ENCODE measurements around the gene DPPA4. TPM values are rescaled to one million over a fixed set of nuclear protein-coding genes. Genes with fewer than 3 reads are reported as not detected.

The DPPA4 gene
- polyA plus RNA-seq, 1 of the 3 experiments (the other 2 are of a cell fraction) = not detected

DNA sequence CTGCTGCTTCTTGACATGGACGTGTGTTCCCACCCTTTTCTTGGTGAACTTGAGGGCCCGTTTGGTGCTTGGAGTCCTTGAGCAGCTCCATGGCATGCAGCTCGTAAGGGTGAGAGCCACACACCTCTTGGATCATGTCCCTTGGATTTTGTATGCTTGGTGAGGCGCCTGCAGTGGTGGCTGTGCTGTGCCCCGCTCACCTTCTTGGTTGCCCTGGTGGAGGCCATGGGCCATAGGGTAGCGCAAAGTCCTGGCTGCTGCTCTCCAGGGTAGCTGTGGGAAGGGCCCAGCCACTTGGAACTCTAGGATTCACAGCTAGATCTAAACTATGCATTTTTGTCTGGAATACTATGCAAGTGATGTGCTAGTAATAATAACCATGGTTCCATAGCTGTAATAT lies 26.7 kb upstream of the DPPA4 start:
- no peak for DNase-seq
- no peaks in the 10 kb centered on the region for H3K4me1 ChIP-seq (ENCODE audit: control insufficient read depth in 1 of 2, insufficient read depth in 2 of 2, low read depth in 1 of 2, low read length in 1 of 2)
- H3K4me3 ChIP-seq (ENCODE audit: low read depth in 2 of 2, low read length in 1 of 2) = no peak overlapping the region
- H3K9me2 ChIP-seq = no peaks in the 10 kb centered on the region
- ChIA-PET CTCF (interaction anchor here (0.8 kb wide), 1 partner anchor 11 kb away, joined by 3 read pairs; no protein-coding TSS in a partner anchor), POLR2A (no interaction called here)
- WGBS (ENCODE audit: low lambda C conversion rate) = 37% methylated on average over 5 of the region's 6 CpGs
- no peak overlapping the region for H3K4me2 ChIP-seq
- no peak overlapping the region for H3K9ac ChIP-seq
- H3K27ac ChIP-seq (ENCODE audit: low read depth in 2 of 2, low read length in 1 of 2) = no peak overlapping the region
- H3K27me3 ChIP-seq (ENCODE audit: insufficient read depth) = no peaks in the 10 kb centered on the region
- no peak overlapping the region for H2AFZ ChIP-seq (ENCODE audit: low read depth)
- no peaks in the 10 kb centered on the region for H4K20me1 ChIP-seq (ENCODE audit: insufficient read depth)
- no peaks in the 10 kb centered on the region for H3K79me2 ChIP-seq (ENCODE audit: insufficient read depth)
- H3K9me3 ChIP-seq = no peaks in the 10 kb centered on the region
- no peak for TF ChIP-seq FOSL2 (IDR thresholded peaks at IDR 0.05; ENCODE audit: borderline replicate concordance, low read depth)
- TF ChIP-seq, protein P1, sequence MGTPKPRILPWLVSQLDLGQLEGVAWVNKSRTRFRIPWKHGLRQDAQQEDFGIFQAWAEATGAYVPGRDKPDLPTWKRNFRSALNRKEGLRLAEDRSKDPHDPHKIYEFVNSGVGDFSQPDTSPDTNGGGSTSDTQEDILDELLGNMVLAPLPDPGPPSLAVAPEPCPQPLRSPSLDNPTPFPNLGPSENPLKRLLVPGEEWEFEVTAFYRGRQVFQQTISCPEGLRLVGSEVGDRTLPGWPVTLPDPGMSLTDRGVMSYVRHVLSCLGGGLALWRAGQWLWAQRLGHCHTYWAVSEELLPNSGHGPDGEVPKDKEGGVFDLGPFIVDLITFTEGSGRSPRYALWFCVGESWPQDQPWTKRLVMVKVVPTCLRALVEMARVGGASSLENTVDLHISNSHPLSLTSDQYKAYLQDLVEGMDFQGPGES (IDR thresholded peaks at IDR 0.05; ENCODE audit: low read depth, low read length) = no peak
- TF ChIP-seq RFX5 (IDR thresholded peaks at IDR 0.05; ENCODE audit: low read length) = no peak
- TF ChIP-seq MXI1 (IDR thresholded peaks at IDR 0.05; ENCODE audit: low read depth, low read length) = no peak
- TF ChIP-seq, protein P2, sequence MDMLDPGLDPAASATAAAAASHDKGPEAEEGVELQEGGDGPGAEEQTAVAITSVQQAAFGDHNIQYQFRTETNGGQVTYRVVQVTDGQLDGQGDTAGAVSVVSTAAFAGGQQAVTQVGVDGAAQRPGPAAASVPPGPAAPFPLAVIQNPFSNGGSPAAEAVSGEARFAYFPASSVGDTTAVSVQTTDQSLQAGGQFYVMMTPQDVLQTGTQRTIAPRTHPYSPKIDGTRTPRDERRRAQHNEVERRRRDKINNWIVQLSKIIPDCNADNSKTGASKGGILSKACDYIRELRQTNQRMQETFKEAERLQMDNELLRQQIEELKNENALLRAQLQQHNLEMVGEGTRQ (IDR thresholded peaks at IDR 0.05; ENCODE audit: borderline replicate concordance, low read depth, low read length) = no peak
- no peaks in the 10 kb centered on the region for H3F3A ChIP-seq (replicated peaks; ENCODE audit: insufficient read depth)
- H3K36me3 ChIP-seq (replicated peaks in 1 of 2; ENCODE audit: control insufficient read depth in 1 of 2, insufficient read depth in 2 of 2, low read length in 1 of 2) = no peaks in the 10 kb centered on the region

DNA sequence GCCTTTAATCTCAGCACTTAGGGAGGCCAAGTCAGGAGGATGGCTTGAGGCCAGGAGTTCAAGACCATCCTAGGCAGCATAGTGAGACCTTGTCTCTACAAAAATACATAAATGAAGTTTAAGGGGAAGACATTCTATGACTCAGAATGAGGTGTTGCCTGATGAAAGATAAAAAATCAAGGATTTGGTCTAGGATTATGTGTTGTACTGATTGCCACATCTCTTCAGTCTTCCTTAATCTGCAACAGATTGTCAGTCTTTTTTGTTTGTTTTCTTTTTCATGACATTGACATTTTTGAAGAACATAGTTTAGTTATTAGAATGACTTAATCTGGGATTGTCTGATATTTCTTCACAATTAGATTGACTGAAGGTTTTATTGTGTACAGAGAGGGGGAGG lies 26.3 kb upstream of the DPPA4 start:
- TF ChIP-seq CHD2 (IDR thresholded peaks at IDR 0.05; ENCODE audit: low read length, partially characterized antibody) = no peak
- no peak for TF ChIP-seq GATA2 (CRISPR knock-in tag; IDR thresholded peaks at IDR 0.05)
- TF ChIP-seq, protein P3, sequence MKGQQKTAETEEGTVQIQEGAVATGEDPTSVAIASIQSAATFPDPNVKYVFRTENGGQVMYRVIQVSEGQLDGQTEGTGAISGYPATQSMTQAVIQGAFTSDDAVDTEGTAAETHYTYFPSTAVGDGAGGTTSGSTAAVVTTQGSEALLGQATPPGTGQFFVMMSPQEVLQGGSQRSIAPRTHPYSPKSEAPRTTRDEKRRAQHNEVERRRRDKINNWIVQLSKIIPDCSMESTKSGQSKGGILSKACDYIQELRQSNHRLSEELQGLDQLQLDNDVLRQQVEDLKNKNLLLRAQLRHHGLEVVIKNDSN (IDR thresholded peaks at IDR 0.05; ENCODE audit: borderline replicate concordance, low read depth) = no peak
- TF ChIP-seq, protein P4, sequence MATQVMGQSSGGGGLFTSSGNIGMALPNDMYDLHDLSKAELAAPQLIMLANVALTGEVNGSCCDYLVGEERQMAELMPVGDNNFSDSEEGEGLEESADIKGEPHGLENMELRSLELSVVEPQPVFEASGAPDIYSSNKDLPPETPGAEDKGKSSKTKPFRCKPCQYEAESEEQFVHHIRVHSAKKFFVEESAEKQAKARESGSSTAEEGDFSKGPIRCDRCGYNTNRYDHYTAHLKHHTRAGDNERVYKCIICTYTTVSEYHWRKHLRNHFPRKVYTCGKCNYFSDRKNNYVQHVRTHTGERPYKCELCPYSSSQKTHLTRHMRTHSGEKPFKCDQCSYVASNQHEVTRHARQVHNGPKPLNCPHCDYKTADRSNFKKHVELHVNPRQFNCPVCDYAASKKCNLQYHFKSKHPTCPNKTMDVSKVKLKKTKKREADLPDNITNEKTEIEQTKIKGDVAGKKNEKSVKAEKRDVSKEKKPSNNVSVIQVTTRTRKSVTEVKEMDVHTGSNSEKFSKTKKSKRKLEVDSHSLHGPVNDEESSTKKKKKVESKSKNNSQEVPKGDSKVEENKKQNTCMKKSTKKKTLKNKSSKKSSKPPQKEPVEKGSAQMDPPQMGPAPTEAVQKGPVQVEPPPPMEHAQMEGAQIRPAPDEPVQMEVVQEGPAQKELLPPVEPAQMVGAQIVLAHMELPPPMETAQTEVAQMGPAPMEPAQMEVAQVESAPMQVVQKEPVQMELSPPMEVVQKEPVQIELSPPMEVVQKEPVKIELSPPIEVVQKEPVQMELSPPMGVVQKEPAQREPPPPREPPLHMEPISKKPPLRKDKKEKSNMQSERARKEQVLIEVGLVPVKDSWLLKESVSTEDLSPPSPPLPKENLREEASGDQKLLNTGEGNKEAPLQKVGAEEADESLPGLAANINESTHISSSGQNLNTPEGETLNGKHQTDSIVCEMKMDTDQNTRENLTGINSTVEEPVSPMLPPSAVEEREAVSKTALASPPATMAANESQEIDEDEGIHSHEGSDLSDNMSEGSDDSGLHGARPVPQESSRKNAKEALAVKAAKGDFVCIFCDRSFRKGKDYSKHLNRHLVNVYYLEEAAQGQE (IDR thresholded peaks at IDR 0.05; ENCODE audit: low read depth, low read length) = no peak
- TF ChIP-seq TCF12 (IDR thresholded peaks at IDR 0.05) = no peak
- no peak for TF ChIP-seq NRF1 (IDR thresholded peaks at IDR 0.05; ENCODE audit: low read depth, low read length)
- TF ChIP-seq RCOR1 (IDR thresholded peaks at IDR 0.05; ENCODE audit: low read length) = no peak
- TF ChIP-seq, protein P5, sequence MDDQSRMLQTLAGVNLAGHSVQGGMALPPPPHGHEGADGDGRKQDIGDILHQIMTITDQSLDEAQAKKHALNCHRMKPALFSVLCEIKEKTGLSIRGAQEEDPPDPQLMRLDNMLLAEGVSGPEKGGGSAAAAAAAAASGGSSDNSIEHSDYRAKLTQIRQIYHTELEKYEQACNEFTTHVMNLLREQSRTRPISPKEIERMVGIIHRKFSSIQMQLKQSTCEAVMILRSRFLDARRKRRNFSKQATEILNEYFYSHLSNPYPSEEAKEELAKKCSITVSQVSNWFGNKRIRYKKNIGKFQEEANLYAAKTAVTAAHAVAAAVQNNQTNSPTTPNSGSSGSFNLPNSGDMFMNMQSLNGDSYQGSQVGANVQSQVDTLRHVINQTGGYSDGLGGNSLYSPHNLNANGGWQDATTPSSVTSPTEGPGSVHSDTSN (IDR thresholded peaks at IDR 0.05) = no peak
- TF ChIP-seq JUND (IDR thresholded peaks at IDR 0.05) = no peak
- TF ChIP-seq TEAD4 (IDR thresholded peaks at IDR 0.05; ENCODE audit: borderline replicate concordance, insufficient read depth) = no peak
- Histone ChIP-seq H4K20me1 (ENCODE audit: insufficient read depth) (no peaks in the 10 kb centered on the region), H3K4me3 (ENCODE audit: low read depth in 2 of 2, low read length in 1 of 2) (no peak overlapping the region), H3K9me3 (no peaks in the 10 kb centered on the region), H3K36me3 (replicated peaks in 1 of 2; ENCODE audit: control insufficient read depth in 1 of 2, insufficient read depth in 2 of 2, low read length in 1 of 2) (no peaks in the 10 kb centered on the region), H3K27me3 (ENCODE audit: insufficient read depth) (no peaks in the 10 kb centered on the region), H3K27ac (ENCODE audit: low read depth in 2 of 2, low read length in 1 of 2) (no peak overlapping the region), H3K4me2 (no peak overlapping the region), H2AFZ (ENCODE audit: low read depth) (no peak overlapping the region), H3K79me2 (ENCODE audit: insufficient read depth) (no peaks in the 10 kb centered on the region), H3K9me2 (no peaks in the 10 kb centered on the region), H3K9ac (no peak overlapping the region), H3F3A (replicated peaks; ENCODE audit: insufficient read depth) (no peaks in the 10 kb centered on the region), H3K4me1 (ENCODE audit: control insufficient read depth in 1 of 2, insufficient read depth in 2 of 2, low read depth in 1 of 2, low read length in 1 of 2) (no peaks in the 10 kb centered on the region)
- ChIA-PET POLR2A (no interaction called here), CTCF (no interaction called here)
- no peak for DNase-seq

Data from SK-N-SH (cell line).